ENCODE measurements around the gene NECAP2. TPM values are rescaled to one million over a fixed set of nuclear protein-coding genes. Genes with fewer than 3 reads are reported as not detected.
A peak's percentile ranks its signal among the peaks of the same experiment; 100 is the strongest.

The NECAP2 gene
- total and polyA plus RNA-seq, 7 donors: 22.8 to 59.2 (median 38.0) TPM

- intact Hi-C loops (cut with DNase I): loop anchor here (5.0 to 10.0 kb wide), 3 partner anchors 57 to 237 kb away; partner anchors contain the start of gene NBPF1
- peaks cover 0 to 35% (median 24%) of the 10 kb centered on the region in 4 donors for H3K4me1 ChIP-seq
- no peaks in the 10 kb centered on the region for H3K27me3 ChIP-seq
- TF ChIP-seq EP300 (IDR thresholded peaks at IDR 0.05) (no peak), POLR2AphosphoS5 (IDR thresholded peaks at IDR 0.05) (no peak), POLR2A (IDR thresholded peaks at IDR 0.05) (no peak)
- TF ChIP-seq, protein P1, sequence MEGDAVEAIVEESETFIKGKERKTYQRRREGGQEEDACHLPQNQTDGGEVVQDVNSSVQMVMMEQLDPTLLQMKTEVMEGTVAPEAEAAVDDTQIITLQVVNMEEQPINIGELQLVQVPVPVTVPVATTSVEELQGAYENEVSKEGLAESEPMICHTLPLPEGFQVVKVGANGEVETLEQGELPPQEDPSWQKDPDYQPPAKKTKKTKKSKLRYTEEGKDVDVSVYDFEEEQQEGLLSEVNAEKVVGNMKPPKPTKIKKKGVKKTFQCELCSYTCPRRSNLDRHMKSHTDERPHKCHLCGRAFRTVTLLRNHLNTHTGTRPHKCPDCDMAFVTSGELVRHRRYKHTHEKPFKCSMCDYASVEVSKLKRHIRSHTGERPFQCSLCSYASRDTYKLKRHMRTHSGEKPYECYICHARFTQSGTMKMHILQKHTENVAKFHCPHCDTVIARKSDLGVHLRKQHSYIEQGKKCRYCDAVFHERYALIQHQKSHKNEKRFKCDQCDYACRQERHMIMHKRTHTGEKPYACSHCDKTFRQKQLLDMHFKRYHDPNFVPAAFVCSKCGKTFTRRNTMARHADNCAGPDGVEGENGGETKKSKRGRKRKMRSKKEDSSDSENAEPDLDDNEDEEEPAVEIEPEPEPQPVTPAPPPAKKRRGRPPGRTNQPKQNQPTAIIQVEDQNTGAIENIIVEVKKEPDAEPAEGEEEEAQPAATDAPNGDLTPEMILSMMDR (IDR thresholded peaks at IDR 0.05): no peak
- no peak for DNase-seq
- H3K27ac ChIP-seq: peak overlapping the region in 1 of 4 donors; percentile 0
- no peaks in the 10 kb centered on the region for H3K9me3 ChIP-seq
- peaks cover 9 to 58% (median 31%) of the 10 kb centered on the region in 4 donors for H3K36me3 ChIP-seq
- WGBS, 2 donors: 74 to 78% methylated on average over 14 of the region's 14 CpGs
- no peak overlapping the region for H3K4me3 ChIP-seq
These were observed 3.6 kb downstream of the NECAP2 start for GRCh38 chr1:16443975-16444770.

DNA sequence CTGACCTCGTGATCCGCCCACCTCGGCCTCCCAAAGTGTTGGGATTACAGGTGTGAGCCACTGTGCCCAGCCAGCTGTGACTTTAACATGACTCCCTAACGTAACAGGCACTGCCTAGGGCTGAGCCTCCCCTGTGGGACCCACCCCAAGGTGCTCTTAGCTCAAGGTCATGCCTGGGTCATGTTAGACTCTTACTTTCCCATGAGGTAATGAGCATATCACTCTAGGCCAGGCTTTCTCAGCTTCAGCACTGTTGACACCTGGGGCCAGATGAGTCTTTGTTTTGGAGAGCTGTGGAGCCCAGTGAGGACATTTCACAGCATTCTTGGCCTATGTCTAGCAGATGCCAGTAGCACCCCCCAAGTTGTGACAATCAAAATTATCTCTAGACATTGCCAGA, 4.5 kb downstream of the NECAP2 start:
- WGBS, 2 donors: 91 to 95% methylated on average over 4 of the region's 4 CpGs
- DNase-seq: no peak
- H3K36me3 ChIP-seq: peaks cover 16 to 66% (median 34%) of the 10 kb centered on the region in 4 donors
- no peak overlapping the region for H3K4me3 ChIP-seq
- no peaks in the 10 kb centered on the region for H3K27me3 ChIP-seq
- H3K4me1 ChIP-seq: peaks cover 0 to 35% (median 23%) of the 10 kb centered on the region in 4 donors
- no peak overlapping the region for H3K27ac ChIP-seq
- TF ChIP-seq POLR2A (IDR thresholded peaks at IDR 0.05) (no peak), EP300 (IDR thresholded peaks at IDR 0.05) (no peak), POLR2AphosphoS5 (IDR thresholded peaks at IDR 0.05) (no peak)
- TF ChIP-seq, protein P1 (IDR thresholded peaks at IDR 0.05): no peak
- no peaks in the 10 kb centered on the region for H3K9me3 ChIP-seq
- intact Hi-C loops (cut with DNase I): loop anchor here (10.0 kb wide), 1 partner anchor 170 kb away; the partner anchor contains the start of gene NBPF1

- no peaks in the 10 kb centered on the region for H3K27me3 ChIP-seq
- peaks cover 16 to 77% (median 41%) of the 10 kb centered on the region in 4 donors for H3K36me3 ChIP-seq
- H3K9me3 ChIP-seq: no peaks in the 10 kb centered on the region
- whole genome bisulfite sequencing, 2 donors: 93 to 98% methylated on average over 10 of the region's 10 CpGs
- TF ChIP-seq EP300 (IDR thresholded peaks at IDR 0.05) (no peak), POLR2AphosphoS5 (IDR thresholded peaks at IDR 0.05) (no peak)
- intact Hi-C loops (cut with DNase I): loop anchor here (10.0 kb wide), 1 partner anchor 169 kb away; the partner anchor contains the start of gene NBPF1
- no peak for DNase-seq
- no peak overlapping the region for H3K27ac ChIP-seq
- peaks cover 0 to 28% (median 19%) of the 10 kb centered on the region in 4 donors for H3K4me1 ChIP-seq
- no peak overlapping the region for H3K4me3 ChIP-seq
These were observed 5.6 kb downstream of the NECAP2 start for GRCh38 chr1:16446116-16446515.

DNA sequence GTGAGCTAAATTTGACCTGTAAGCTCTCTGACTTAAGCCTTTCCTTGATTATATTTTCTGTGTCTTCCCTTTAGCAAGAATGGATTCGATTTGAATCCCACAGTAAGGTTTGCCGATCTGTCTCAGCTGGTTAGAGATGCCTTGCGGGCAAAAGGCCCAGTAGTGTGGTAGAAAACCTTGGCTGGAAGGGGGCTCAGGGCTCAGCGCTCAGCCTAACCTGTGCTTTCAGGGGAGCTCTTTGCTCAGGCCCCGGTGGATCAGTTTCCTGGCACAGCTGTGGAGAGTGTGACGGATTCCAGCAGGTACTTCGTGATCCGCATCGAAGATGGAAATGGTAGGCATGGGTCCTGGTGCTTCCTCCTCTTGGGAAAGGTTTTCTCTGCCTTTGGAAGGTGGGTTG, 7.1 kb downstream of the NECAP2 start:
- Histone ChIP-seq H3K9me3 (no peaks in the 10 kb centered on the region), H3K27ac (no peak overlapping the region), H3K27me3 (no peaks in the 10 kb centered on the region), H3K4me3 (no peak overlapping the region), H3K36me3 (peaks cover 16 to 92% (median 51%) of the 10 kb centered on the region in 4 donors), H3K4me1 (peaks cover 0 to 13% (median 6%) of the 10 kb centered on the region in 4 donors)
- WGBS, 2 donors: 97 to 98% methylated on average over 9 of the region's 9 CpGs
- intact Hi-C loops (cut with DNase I): loop anchor here (10.0 kb wide), 1 partner anchor 167 kb away; the partner anchor contains the start of gene NBPF1
- TF ChIP-seq POLR2A (IDR thresholded peaks at IDR 0.05) (no peak), EP300 (IDR thresholded peaks at IDR 0.05) (no peak), POLR2AphosphoS5 (IDR thresholded peaks at IDR 0.05) (no peak)
- TF ChIP-seq, protein P1 (IDR thresholded peaks at IDR 0.05): no peak
- no peak for DNase-seq

DNA sequence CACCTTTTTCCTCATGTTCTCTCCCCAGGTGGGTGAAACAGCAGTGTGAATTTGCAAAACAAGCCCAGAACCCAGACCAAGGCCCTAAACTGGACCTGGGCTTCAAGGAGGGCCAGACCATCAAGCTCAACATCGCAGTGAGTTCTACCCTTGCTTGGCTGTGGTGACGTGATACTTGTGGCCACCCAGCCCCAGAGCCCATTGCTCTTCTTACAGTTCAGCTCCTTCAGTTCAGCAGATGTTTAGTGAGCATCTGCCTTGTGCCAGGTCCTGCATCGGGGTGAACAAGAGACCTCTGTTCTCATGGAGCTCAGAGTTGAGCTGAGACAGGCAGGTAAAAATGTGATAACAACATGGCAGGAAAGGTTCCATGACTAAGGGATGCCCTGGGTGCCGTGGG, 8.5 kb downstream of the NECAP2 start:
- WGBS, 2 donors: 95 to 97% methylated on average over 4 of the region's 4 CpGs
- Histone ChIP-seq H3K36me3 (peaks cover 16 to 98% (median 58%) of the 10 kb centered on the region in 4 donors), H3K4me3 (no peak overlapping the region), H3K9me3 (no peaks in the 10 kb centered on the region), H3K27me3 (no peaks in the 10 kb centered on the region), H3K27ac (no peak overlapping the region), H3K4me1 (no peaks in the 10 kb centered on the region)
- intact Hi-C loops (cut with DNase I): loop anchor here (10.0 kb wide), 1 partner anchor 166 kb away; the partner anchor contains the start of gene NBPF1
- TF ChIP-seq EP300 (IDR thresholded peaks at IDR 0.05): no peak
- no peak for TF ChIP-seq POLR2AphosphoS5 (IDR thresholded peaks at IDR 0.05)
- TF ChIP-seq, protein P1 (IDR thresholded peaks at IDR 0.05): no peak
- no peak for TF ChIP-seq POLR2A (IDR thresholded peaks at IDR 0.05)
- no peak for DNase-seq
